ENCODE results near the gene IL17RD.

The IL17RD gene

GRCh38 chr3:57158813-57159738, 6.1 kb downstream of the IL17RD start:
- no peak for DNase-seq

- no peak for DNase-seq
These were observed 6.8 kb downstream of the IL17RD start for GRCh38 chr3:57158325-57158724.

GRCh38 chr3:57157545-57157944, 7.6 kb downstream of the IL17RD start:
- DNase-seq = no peak

GRCh38 chr3:57155310-57155643, 9.9 kb downstream of the IL17RD start:
- DNase-seq = no peak

- no peak for DNase-seq
These were observed 10.5 kb downstream of the IL17RD start for GRCh38 chr3:57154470-57155309.

GRCh38 chr3:57152151-57153143, 12.7 kb downstream of the IL17RD start:
- no peak for DNase-seq

GRCh38 chr3:57151749-57152148, 13.4 kb downstream of the IL17RD start:
- DNase-seq = no peak

GRCh38 chr3:57151021-57151449, 14.1 kb downstream of the IL17RD start:
- no peak for DNase-seq

GRCh38 chr3:57150113-57150581, 15.0 kb downstream of the IL17RD start:
- no peak for DNase-seq

- DNase-seq = no peak
These were observed 18.1 kb downstream of the IL17RD start for GRCh38 chr3:57147071-57147470.

GRCh38 chr3:57145852-57146251, 19.3 kb downstream of the IL17RD start:
- DNase-seq = no peak

GRCh38 chr3:57144952-57145351, 20.2 kb downstream of the IL17RD start:
- no peak for DNase-seq

- no peak for DNase-seq
These were observed 21.2 kb downstream of the IL17RD start for GRCh38 chr3:57143886-57144459.

GRCh38 chr3:57142411-57142723, 22.8 kb downstream of the IL17RD start:
- DNase-seq = no peak

GRCh38 chr3:57141719-57142410, 23.3 kb downstream of the IL17RD start:
- no peak for DNase-seq

- DNase-seq = no peak
These were observed 24.3 kb downstream of the IL17RD start for GRCh38 chr3:57140894-57141293.

- no peak for DNase-seq
These were observed 29.0 kb downstream of the IL17RD start for GRCh38 chr3:57135964-57136719.

GRCh38 chr3:57133157-57133556, 32.0 kb downstream of the IL17RD start:
- no peak for DNase-seq

- no peak for DNase-seq
These were observed 32.5 kb downstream of the IL17RD start for GRCh38 chr3:57132674-57133073.

- no peak for DNase-seq
These were observed 34.0 kb downstream of the IL17RD start for GRCh38 chr3:57131210-57131588.
